HepG2 (cell line): ENCODE measurements around the gene HOXB2. TPM values are rescaled to one million over a fixed set of nuclear protein-coding genes. Genes with fewer than 3 reads are reported as not detected.

Experiments
- ATAC-seq: fragments of 200-7000 bp; cut with Tn5 transposase; 3 replicates; pipeline ENCODE4 v1.9.1; 2020; ENCODE audit warnings: mild to moderate bottlenecking, moderate library complexity
- BruUV-seq: library from RNA; stranded (reverse); fragments of 400-500 nt; replicated peaks from 2 replicates; lab custom pipeline; 2021; lab: Mats Ljungman, UMichigan
- CTCF ChIA-PET: fragments of 300-600 bp; formaldehyde crosslinking; extraction: SDS; loops from one replicate; lab custom pipeline; 2021; ENCODE audit warnings: low total read pairs, inconsistent platforms, low intra/inter-chr PET ratio; lab: Yijun Ruan, JAX
- POLR2A ChIA-PET: fragments of 350-600 bp; sonication (Branson Sonifier 250); formaldehyde crosslinking; loops from one replicate; lab custom pipeline; 2020; ENCODE audit warnings: antibody characterized with exemption, inconsistent platforms; lab: Yijun Ruan, JAX
- DNase-seq: peaks from one replicate; pipeline ENCODE4 v3.0.0-alpha.2; 2015; ENCODE audit warnings: low spot score
- FAIRE-seq: peaks from 3 replicates; lab custom pipeline; 2011; peaks lifted over from hg19 to GRCh38; lab: Jason Lieb, UNC
- H2AFZ ChIP-seq: one replicate; pipeline ENCODE4 v1.6.1; 2011; ENCODE audit warnings: low read length, inconsistent platforms
- H3K27ac ChIP-seq: fragments of 300-600 bp; 3 replicates; pipeline ENCODE4 v1.8.0; 2011; ENCODE audit warnings: mixed run types, mild to moderate bottlenecking, mixed read lengths, low read length, inconsistent platforms; ENCODE audit not compliant: insufficient read depth; ENCODE audit errors: extremely low read length
- H3K27me3 ChIP-seq, 2 experiments: fragments of 200-600 bp in 1 of 2; 2 replicates in 1 of 2; 3 replicates in 1 of 2; pipeline versions ENCODE4 v1.6.0 to v1.8.0; 2011; ENCODE audit warnings: low read length in 2 of 2, mild to moderate bottlenecking in 2 of 2, moderate library complexity in 2 of 2, inconsistent platforms in 1 of 2; ENCODE audit not compliant: insufficient read depth in 2 of 2, control insufficient read depth in 1 of 2
- H3K36me3 ChIP-seq, 2 experiments: fragments of 200-600 bp in 1 of 2; replicated peaks in 1 of 2; 2 replicates in 1 of 2; 3 replicates in 1 of 2; pipeline versions ENCODE4 v1.5.1 to v1.8.0; 2011; ENCODE audit warnings: low read length in 2 of 2, inconsistent platforms in 1 of 2; ENCODE audit not compliant: insufficient read depth in 2 of 2, control insufficient read depth in 1 of 2
- H3K4me1 ChIP-seq: 2 replicates; pipeline ENCODE4 v1.5.1; 2012; ENCODE audit warnings: low read length, inconsistent platforms; ENCODE audit not compliant: insufficient read depth
- H3K4me2 ChIP-seq: 2 replicates; pipeline ENCODE4 v1.6.0; 2011; ENCODE audit warnings: low read depth, low read length, inconsistent platforms
- H3K4me3 ChIP-seq, 3 experiments: fragments of 200-600 bp in 1 of 3; sonication (generic), shearing (Covaris generic) in 1 of 3; replicated peaks in 1 of 3; 2 replicates each; pipeline ENCODE4 v1.5.1; 2011 to 2016; ENCODE audit warnings: low read length in 3 of 3, inconsistent platforms in 2 of 3, low read depth in 2 of 3, mild to moderate bottlenecking in 2 of 3, control low read depth in 1 of 3, mixed read lengths in 1 of 3; ENCODE audit not compliant: insufficient read depth in 1 of 3
- H3K79me2 ChIP-seq: one replicate; pipeline ENCODE4 v1.6.1; 2011; ENCODE audit warnings: low read length, inconsistent platforms; ENCODE audit not compliant: insufficient read depth
- H3K9ac ChIP-seq: 2 replicates; pipeline ENCODE4 v1.6.0; 2011; ENCODE audit warnings: mild to moderate bottlenecking, low read depth, low read length, inconsistent platforms; ENCODE audit not compliant: insufficient read depth
- H3K9me3 ChIP-seq: 2 replicates; pipeline ENCODE4 v1.5.1; 2012; ENCODE audit warnings: mild to moderate bottlenecking, low read length
- H4K20me1 ChIP-seq: 2 replicates; pipeline ENCODE4 v1.6.0; 2011; ENCODE audit warnings: inconsistent platforms, mild to moderate bottlenecking, low read length, moderate library complexity; ENCODE audit not compliant: insufficient read depth
- CHD4 ChIP-seq: fragments of 200-600 bp; sonication (generic); IDR thresholded peaks from 2 replicates; pipeline ENCODE4 v1.7.0; 2017; ENCODE audit warnings: mild to moderate bottlenecking, low read length, borderline replicate concordance
- HNF1B ChIP-seq: sonication (generic); formaldehyde crosslinking; IDR thresholded peaks from 2 replicates; pipeline ENCODE4 v1.5.1; 2020; ENCODE audit warnings: mild to moderate bottlenecking, moderate library complexity, missing genetic modification reagents
- HOMEZ ChIP-seq: IDR thresholded peaks from 2 replicates; pipeline ENCODE4 v1.6.1; 2016; ENCODE audit warnings: low read depth
- ISL2 ChIP-seq: sonication (generic); formaldehyde crosslinking; IDR thresholded peaks from 2 replicates; pipeline ENCODE4 v1.5.0; 2020; ENCODE audit warnings: missing genetic modification reagents
- LRRFIP1 ChIP-seq: sonication (generic); formaldehyde crosslinking; conservative IDR thresholded peaks from 2 replicates; pipeline ENCODE4 v1.4.0; 2020; ENCODE audit warnings: missing genetic modification reagents
- MIER3 ChIP-seq: IDR thresholded peaks from 2 replicates; pipeline ENCODE4 v1.6.1; 2016; ENCODE audit warnings: missing compliant biosample characterization, borderline replicate concordance
- SP1 ChIP-seq, 2 experiments: fragments of 450-650 bp in 1 of 2; sonication (generic) in 1 of 2; formaldehyde crosslinking in 1 of 2; IDR thresholded peaks; 2 replicates each; pipeline versions ENCODE4 v1.4.0 to v1.6.1; 2016 to 2020; ENCODE audit warnings: missing genetic modification reagents in 1 of 2
- TSC22D2 ChIP-seq: sonication (generic); formaldehyde crosslinking; IDR thresholded peaks from 2 replicates; pipeline ENCODE4 v1.5.1; 2020; ENCODE audit warnings: missing genetic modification reagents, mild to moderate bottlenecking, borderline replicate concordance
- ZNF101 ChIP-seq: sonication (generic); formaldehyde crosslinking; IDR thresholded peaks from 2 replicates; pipeline ENCODE4 v1.4.0; 2020; ENCODE audit warnings: mild to moderate bottlenecking, low read depth, missing genetic modification reagents, borderline replicate concordance
- ZNF143 ChIP-seq: sonication (generic); formaldehyde crosslinking; IDR thresholded peaks from 2 replicates; pipeline ENCODE4 v1.4.0; 2020; ENCODE audit warnings: missing genetic modification reagents
- ZNF296 ChIP-seq: sonication (generic); formaldehyde crosslinking; conservative IDR thresholded peaks from 2 replicates; pipeline ENCODE4 v1.5.0; 2020; ENCODE audit warnings: mild to moderate bottlenecking, missing genetic modification reagents
- WGBS: methylation state at CpG from one replicate; pipeline ENCODE4 v1.1.6; 2017; ENCODE audit warnings: low lambda C conversion rate; 5-methylcytosine and 5-hydroxymethylcytosine counted together
- in situ Hi-C: cut with HindIII; loops from 2 replicates; pipeline ENCODE4 v1.10.0; 2017; ENCODE audit warnings: low pct_unique_long_range_greater_than_20kb; ENCODE audit not compliant: extremely low pct_ligation_motif_present
- intact Hi-C: fragments of 100-400 bp; cut with micrococcal nuclease; formaldehyde crosslinking; loops from one replicate; pipeline ENCODE4 v1.10.0; 2022; ENCODE audit not compliant: unreplicated experiment
- polyA plus RNA-seq, 8 experiments: library from polyadenylated mRNA; depleted of rRNA in 3 of 8; stranded (reverse) in 7 of 8; unstranded in 1 of 8; fragments of >200 nt; fragmentation: Illumina TruSeq in 4 of 8; extraction: Trizol in 4 of 8; gene quantifications; 2 replicates each; pipeline versions ENCODE4 v1.2.1 to v1.2.3, GENCODE V29; 2011 to 2016; ENCODE audit warnings: low read depth in 4 of 8, missing spikeins in 1 of 8, mixed read lengths in 1 of 8; ENCODE audit not compliant: insufficient read depth in 1 of 8
- total RNA-seq, 5 experiments: library from RNA; depleted of rRNA; stranded (reverse); fragments of >200 nt; fragmentation: Illumina TruSeq; extraction: Trizol; gene quantifications; 2 replicates each; pipeline ENCODE4 v1.2.3, GENCODE V29; 2016; ENCODE audit warnings: low read depth in 1 of 5

HOXB2 gene
- total and polyA plus RNA-seq, 2 of the 13 experiments (the other 11 are each of a cell fraction or from before 2014, with no cell fraction given) = not detected

GRCh38 chr17:48588528-48588927, 43.6 kb upstream of the HOXB2 start:
- no peak overlapping the region for H3K4me2 ChIP-seq
- ChIA-PET POLR2A (no interaction called here), CTCF (no interaction called here)
- no peaks in the 10 kb centered on the region for H3K79me2 ChIP-seq
- no peak overlapping the region for H3K4me3 ChIP-seq
- TF ChIP-seq ZNF143 (CRISPR knock-in tag) (no peak), SP1 (IDR thresholded peaks at IDR 0.05) (no peak), SP1 (CRISPR knock-in tag; IDR thresholded peaks at IDR 0.05) (no peak), CHD4 (no peak), LRRFIP1 (CRISPR knock-in tag) (no peak), ZNF296 (CRISPR knock-in tag) (no peak)
- no peak overlapping the region for H3K27ac ChIP-seq
- H3K9ac ChIP-seq = no peak overlapping the region
- peaks cover 4% of the 10 kb centered on the region; the same call in 1 of the 2 replicates for H4K20me1 ChIP-seq
- H3K36me3 ChIP-seq = no peaks in the 10 kb centered on the region
- peaks cover 7% of the 10 kb centered on the region; the same call in 1 of the 2 replicates for H3K4me1 ChIP-seq
- peaks cover 24 to 90% of the 10 kb centered on the region in 2 experiments for H3K27me3 ChIP-seq
- no TSS peak for BruUV-seq
- in situ Hi-C loops (no loop called here), intact Hi-C loops (no loop called here)
- WGBS = 4% methylated on average over 2 of the region's 2 CpGs
- no peak overlapping the region for H2AFZ ChIP-seq
- ATAC-seq (no peak), DNase-seq (no peak), FAIRE-seq (no peak)
- no peaks in the 10 kb centered on the region for H3K9me3 ChIP-seq

GRCh38 chr17:48588074-48588415, 43.1 kb upstream of the HOXB2 start:
- 0% methylated on average over 1 of the region's 2 CpGs for WGBS
- no peak overlapping the region for H3K9ac ChIP-seq
- no peaks in the 10 kb centered on the region for H3K9me3 ChIP-seq
- POLR2A ChIA-PET = no interaction called here
- FAIRE-seq (no peak), DNase-seq (no peak), ATAC-seq (no peak)
- no TSS peak for BruUV-seq
- no peak overlapping the region for H3K4me2 ChIP-seq
- CTCF ChIA-PET = no interaction called here
- H3K4me1 ChIP-seq = peaks cover 7% of the 10 kb centered on the region; the same call in 1 of the 2 replicates
- no peaks in the 10 kb centered on the region for H3K79me2 ChIP-seq
- intact Hi-C loops (no loop called here), in situ Hi-C loops (no loop called here)
- H3K36me3 ChIP-seq = no peaks in the 10 kb centered on the region
- no peak overlapping the region for H2AFZ ChIP-seq
- H4K20me1 ChIP-seq = peaks cover 4% of the 10 kb centered on the region; the same call in 1 of the 2 replicates
- H3K4me3 ChIP-seq = no peak overlapping the region
- H3K27me3 ChIP-seq = peaks cover 27 to 90% of the 10 kb centered on the region in 2 experiments
- no peak overlapping the region for H3K27ac ChIP-seq
- TF ChIP-seq TSC22D2 (CRISPR knock-in tag) (no peak), MIER3 (CRISPR knock-in tag) (no peak), ZNF101 (CRISPR knock-in tag) (no peak), HOMEZ (CRISPR knock-in tag) (no peak), HNF1B (no peak), ISL2 (CRISPR knock-in tag) (no peak)
